ENCODE results near the gene NOXO1. TPM values are rescaled to one million over a fixed set of nuclear protein-coding genes. Genes with fewer than 3 reads are reported as not detected.

NOXO1 gene
- total RNA-seq, 1 donor from 2014 or later: 0.63 TPM

DNA sequence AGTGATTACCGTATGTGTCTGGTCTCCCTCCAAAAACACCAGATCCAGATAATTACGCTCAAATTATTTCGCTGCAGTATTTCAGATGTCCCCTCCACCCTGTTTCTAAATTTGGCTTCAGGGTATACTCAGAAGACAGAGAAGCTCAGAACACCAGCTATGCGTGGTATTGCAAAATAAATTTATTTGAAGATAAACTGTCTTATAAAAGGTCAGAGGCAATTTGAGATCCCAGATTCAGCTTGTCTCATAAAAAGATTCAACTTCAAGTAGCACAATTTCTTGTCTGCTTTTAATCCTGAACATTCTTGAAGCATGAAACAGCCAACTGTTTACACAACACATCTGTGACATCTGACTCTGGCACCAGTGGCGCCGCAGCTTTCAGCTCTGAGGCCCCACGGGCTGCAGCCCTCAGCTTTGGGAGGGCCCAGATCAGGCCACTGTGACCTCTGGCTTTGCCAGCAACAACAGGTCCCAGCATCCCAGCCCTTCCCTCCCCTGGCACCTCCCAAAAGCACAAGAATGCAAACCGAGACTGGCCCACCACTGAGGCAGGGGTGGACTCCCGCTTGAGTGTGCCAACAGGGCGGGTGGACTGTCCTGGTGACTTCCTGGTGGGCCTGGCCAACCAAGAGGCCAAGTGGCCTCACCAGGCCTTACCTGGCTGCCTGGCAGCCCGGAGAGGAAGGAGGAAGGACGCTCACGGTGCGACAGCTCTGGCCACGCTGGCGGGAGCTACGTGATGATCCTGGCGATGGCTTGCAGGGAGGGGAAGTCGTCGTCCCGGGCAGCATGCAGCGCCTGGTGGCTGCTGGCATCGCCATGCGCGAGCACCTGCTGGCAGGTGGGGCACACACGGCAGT, 16.5 kb upstream of the NOXO1 start:
- H3K4me1 Mint-ChIP-seq (ENCODE audit: unreplicated experiment): no peaks in the 10 kb centered on the region
- H3K27ac Mint-ChIP-seq: no peak overlapping the region
- TF ChIP-seq CTCF (conservative IDR thresholded peaks at IDR 0.05): no peak
- no peak for DNase-seq (ENCODE audit: extremely low spot score, unreplicated experiment)
- peaks cover 3% of the 10 kb centered on the region for H3K36me3 Mint-ChIP-seq
- H3K27me3 Mint-ChIP-seq: peaks cover 7% of the 10 kb centered on the region
- H3K9me3 Mint-ChIP-seq: no peaks in the 10 kb centered on the region
- no peak overlapping the region for H3K4me3 Mint-ChIP-seq

GRCh38 chr16:1993731-1994131, 12.5 kb upstream of the NOXO1 start:
- no peaks in the 10 kb centered on the region for H3K4me1 Mint-ChIP-seq (ENCODE audit: unreplicated experiment)
- TF ChIP-seq CTCF (conservative IDR thresholded peaks at IDR 0.05): no peak
- H3K27me3 Mint-ChIP-seq: peaks cover 25% of the 10 kb centered on the region
- H3K27ac Mint-ChIP-seq: peak overlapping the region; percentile 81
- peaks cover 5% of the 10 kb centered on the region for H3K36me3 Mint-ChIP-seq
- no peaks in the 10 kb centered on the region for H3K9me3 Mint-ChIP-seq
- peak overlapping the region; percentile 58 for H3K4me3 Mint-ChIP-seq
- no peak for DNase-seq (ENCODE audit: extremely low spot score, unreplicated experiment)

- TF ChIP-seq CTCF (conservative IDR thresholded peaks at IDR 0.05): no peak
- no peak for DNase-seq (ENCODE audit: extremely low spot score, unreplicated experiment)
- H3K4me1 Mint-ChIP-seq (ENCODE audit: unreplicated experiment): no peaks in the 10 kb centered on the region
- H3K27me3 Mint-ChIP-seq: peaks cover 32% of the 10 kb centered on the region
- H3K9me3 Mint-ChIP-seq: no peaks in the 10 kb centered on the region
- H3K4me3 Mint-ChIP-seq: no peak overlapping the region
- H3K36me3 Mint-ChIP-seq: peaks cover 7% of the 10 kb centered on the region
- no peak overlapping the region for H3K27ac Mint-ChIP-seq
These were observed 11.5 kb upstream of the NOXO1 start for GRCh38 chr16:1992704-1993317.

- TF ChIP-seq CTCF (conservative IDR thresholded peaks at IDR 0.05): no peak
- DNase-seq (ENCODE audit: extremely low spot score, unreplicated experiment): no peak
- Mint-ChIP-seq H3K9me3 (no peaks in the 10 kb centered on the region), H3K27ac (no peak overlapping the region), H3K4me3 (no peak overlapping the region), H3K4me1 (ENCODE audit: unreplicated experiment) (no peaks in the 10 kb centered on the region), H3K36me3 (peaks cover 4% of the 10 kb centered on the region), H3K27me3 (peaks cover 32% of the 10 kb centered on the region)
These were observed 10.9 kb upstream of the NOXO1 start for GRCh38 chr16:1991948-1992703.

GRCh38 chr16:1991588-1991947, 10.3 kb upstream of the NOXO1 start:
- TF ChIP-seq CTCF (conservative IDR thresholded peaks at IDR 0.05): no peak
- Mint-ChIP-seq H3K4me1 (ENCODE audit: unreplicated experiment) (no peaks in the 10 kb centered on the region), H3K27ac (no peak overlapping the region), H3K27me3 (peaks cover 32% of the 10 kb centered on the region), H3K9me3 (no peaks in the 10 kb centered on the region), H3K36me3 (peaks cover 4% of the 10 kb centered on the region), H3K4me3 (peak overlapping the region; percentile 62)
- no peak for DNase-seq (ENCODE audit: extremely low spot score, unreplicated experiment)
